Adipocyte (in vitro differentiated cells): ENCODE data around the gene RNF11.

Experiments
- DNase-seq: peaks from one replicate; pipeline ENCODE4 v3.0.0-alpha.2; 2015; ENCODE audit warnings: low read depth
- H3K27me3 ChIP-seq: replicated peaks from 2 replicates; pipeline ENCODE4 v1.7.0; 2013; ENCODE audit warnings: mild to moderate bottlenecking, low read length, moderate library complexity; ENCODE audit not compliant: control insufficient read depth, insufficient read depth
- H3K36me3 ChIP-seq: 2 replicates; pipeline ENCODE4 v1.7.0; 2013; ENCODE audit warnings: low read length, mild to moderate bottlenecking, moderate library complexity; ENCODE audit not compliant: control insufficient read depth, insufficient read depth, severe bottlenecking
- H3K4me1 ChIP-seq: 2 replicates; pipeline ENCODE4 v1.7.0; 2013; ENCODE audit warnings: mild to moderate bottlenecking, low read length, moderate library complexity; ENCODE audit not compliant: control insufficient read depth, insufficient read depth
- H3K4me3 ChIP-seq: 2 replicates; pipeline ENCODE4 v1.7.0; 2013; ENCODE audit warnings: mild to moderate bottlenecking, low read length, moderate library complexity
- H3K9ac ChIP-seq: 2 replicates; pipeline ENCODE4 v1.7.0; 2013; ENCODE audit warnings: mild to moderate bottlenecking, low read length, moderate library complexity
- H3K9me3 ChIP-seq: 2 replicates; pipeline ENCODE4 v1.7.0; 2013; ENCODE audit warnings: mild to moderate bottlenecking, low read length, moderate library complexity; ENCODE audit not compliant: control insufficient read depth

The RNF11 gene

GRCh38 chr1:51317798-51318197, 81.7 kb downstream of the RNF11 start:
- Histone ChIP-seq H3K4me1 (peaks cover 15% of the 10 kb centered on the region), H3K27me3 (no peaks in the 10 kb centered on the region), H3K36me3 (no peaks in the 10 kb centered on the region), H3K9ac (no peak overlapping the region), H3K9me3 (no peaks in the 10 kb centered on the region), H3K4me3 (no peak overlapping the region)
- DNase-seq: no peak

- Histone ChIP-seq H3K4me3 (no peak overlapping the region), H3K27me3 (no peaks in the 10 kb centered on the region), H3K9me3 (no peaks in the 10 kb centered on the region), H3K4me1 (no peaks in the 10 kb centered on the region), H3K36me3 (no peaks in the 10 kb centered on the region), H3K9ac (no peak overlapping the region)
- DNase-seq: no peak
Measured at GRCh38 chr1:51320967-51321923, 85.2 kb downstream of the RNF11 start.

- Histone ChIP-seq H3K4me3 (no peak overlapping the region), H3K9me3 (no peaks in the 10 kb centered on the region), H3K27me3 (no peaks in the 10 kb centered on the region), H3K36me3 (no peaks in the 10 kb centered on the region), H3K4me1 (no peaks in the 10 kb centered on the region), H3K9ac (no peak overlapping the region)
- DNase-seq: no peak
Measured at GRCh38 chr1:51321924-51322280, 85.8 kb downstream of the RNF11 start.

GRCh38 chr1:51322417-51323101, 86.5 kb downstream of the RNF11 start:
- Histone ChIP-seq H3K9me3 (no peaks in the 10 kb centered on the region), H3K36me3 (no peaks in the 10 kb centered on the region), H3K9ac (no peak overlapping the region), H3K4me1 (no peaks in the 10 kb centered on the region), H3K27me3 (no peaks in the 10 kb centered on the region), H3K4me3 (no peak overlapping the region)
- no peak for DNase-seq
